GM23248 (cell line): ENCODE data around the gene CLPSL2.

Experiments
- EZH2 ChIP-seq: fragments of 200-600 bp; sonication (generic); IDR thresholded peaks from 2 replicates; pipeline ENCODE4 v1.6.1; 2018; ENCODE audit warnings: antibody characterized with exemption, mild to moderate bottlenecking; ENCODE audit not compliant: insufficient read depth, poor library complexity, severe bottlenecking
- EZH2phosphoT487 ChIP-seq: fragments of 200-600 bp; sonication (generic); IDR thresholded peaks from 2 replicates; pipeline ENCODE4 v1.6.1; 2018; ENCODE audit warnings: antibody characterized with exemption, moderate library complexity, mild to moderate bottlenecking, low read depth; ENCODE audit not compliant: insufficient read depth

GRCh38 chr6:35778437-35778836 lies 2.0 kb downstream of the CLPSL2 start:
- no peak for TF ChIP-seq EZH2
- no peak for TF ChIP-seq EZH2phosphoT487
